Chondrocyte (in vitro differentiated cells): Measurements from ENCODE around the gene RPRD1B. TPM values are rescaled to one million over a fixed set of nuclear protein-coding genes. Genes with fewer than 3 reads are reported as not detected.

ENCODE experiments used
- DNase-seq: peaks from one replicate; pipeline ENCODE4 v3.0.0; 2021; ENCODE audit warnings: mixed read lengths, low spot score
- H3K27ac Mint-ChIP-seq: one replicate; pipeline ENCODE4 v1.8.0; 2021; ENCODE audit warnings: mild to moderate bottlenecking, moderate library complexity, mixed read lengths; ENCODE audit not compliant: unreplicated experiment
- H3K27me3 Mint-ChIP-seq: 2 replicates; pipeline ENCODE4 v1.8.0; 2021; ENCODE audit warnings: low read depth, mixed read lengths
- H3K36me3 Mint-ChIP-seq: 2 replicates; pipeline ENCODE4 v1.8.0; 2021; ENCODE audit warnings: low read depth, mixed read lengths
- H3K4me1 Mint-ChIP-seq: 2 replicates; pipeline ENCODE4 v1.8.0; 2021; ENCODE audit warnings: low read depth, mild to moderate bottlenecking, mixed read lengths
- H3K4me3 Mint-ChIP-seq: one replicate; pipeline ENCODE4 v1.8.0; 2021; ENCODE audit warnings: mild to moderate bottlenecking, moderate library complexity, mixed read lengths; ENCODE audit not compliant: unreplicated experiment
- H3K9me3 Mint-ChIP-seq: 2 replicates; pipeline ENCODE4 v1.8.0; 2021; ENCODE audit warnings: low read depth, mixed read lengths
- CTCF ChIP-seq: fragments of 200-600 bp; sonication (generic); IDR thresholded peaks from 2 replicates; pipeline ENCODE4 v1.5.0; 2021; ENCODE audit warnings: antibody characterized with exemption, mild to moderate bottlenecking, moderate library complexity
- total RNA-seq: library from RNA; stranded (reverse); gene quantifications from 3 replicates; pipeline ENCODE4 v1.2.1, GENCODE V29; 2021

RPRD1B gene
- total RNA-seq, 1 donor from 2014 or later: 16.9 TPM

- Mint-ChIP-seq H3K27ac (peak overlapping the region; percentile 59), H3K4me1 (peaks cover 35% of the 10 kb centered on the region), H3K4me3 (no peak overlapping the region), H3K36me3 (no peaks in the 10 kb centered on the region), H3K27me3 (no peaks in the 10 kb centered on the region), H3K9me3 (peaks cover 3% of the 10 kb centered on the region)
- DNase-seq: no peak
- TF ChIP-seq CTCF: no peak
These were observed 78.1 kb downstream of the RPRD1B start for GRCh38 chr20:38111366-38112232.

- Mint-ChIP-seq H3K9me3 (peaks cover 8% of the 10 kb centered on the region), H3K4me1 (peaks cover 37% of the 10 kb centered on the region), H3K4me3 (no peak overlapping the region), H3K36me3 (peaks cover 5% of the 10 kb centered on the region), H3K27me3 (no peaks in the 10 kb centered on the region), H3K27ac (no peak overlapping the region)
- DNase-seq: no peak
- no peak for TF ChIP-seq CTCF
These were observed 78.8 kb downstream of the RPRD1B start for GRCh38 chr20:38112261-38112929.

GRCh38 chr20:38112930-38113294 is 79.4 kb downstream of the RPRD1B start:
- TF ChIP-seq CTCF: no peak
- Mint-ChIP-seq H3K36me3 (peaks cover 5% of the 10 kb centered on the region), H3K4me3 (no peak overlapping the region), H3K9me3 (peaks cover 8% of the 10 kb centered on the region), H3K27me3 (no peaks in the 10 kb centered on the region), H3K4me1 (peaks cover 42% of the 10 kb centered on the region), H3K27ac (no peak overlapping the region)
- DNase-seq: no peak

GRCh38 chr20:38113401-38114325 is 80.1 kb downstream of the RPRD1B start:
- H3K36me3 Mint-ChIP-seq: peaks cover 5% of the 10 kb centered on the region
- H3K27me3 Mint-ChIP-seq: no peaks in the 10 kb centered on the region
- no peak overlapping the region for H3K27ac Mint-ChIP-seq
- H3K4me3 Mint-ChIP-seq: no peak overlapping the region
- DNase-seq: no peak
- peaks cover 8% of the 10 kb centered on the region for H3K9me3 Mint-ChIP-seq
- peaks cover 42% of the 10 kb centered on the region for H3K4me1 Mint-ChIP-seq
- peak; percentile 65 for TF ChIP-seq CTCF

- peaks cover 8% of the 10 kb centered on the region for H3K9me3 Mint-ChIP-seq
- H3K27me3 Mint-ChIP-seq: no peaks in the 10 kb centered on the region
- H3K4me3 Mint-ChIP-seq: no peak overlapping the region
- peaks cover 5% of the 10 kb centered on the region for H3K36me3 Mint-ChIP-seq
- DNase-seq: no peak
- peaks cover 35% of the 10 kb centered on the region for H3K4me1 Mint-ChIP-seq
- TF ChIP-seq CTCF: no peak
- H3K27ac Mint-ChIP-seq: no peak overlapping the region
These were observed 80.8 kb downstream of the RPRD1B start for GRCh38 chr20:38114353-38114791.
